ENCODE data around the gene COMMD2.

COMMD2 gene

GRCh38 chr3:149702691-149703441 is 49.4 kb downstream of the COMMD2 start:
- no peak for DNase-seq

- DNase-seq: no peak
Observed at GRCh38 chr3:149701977-149702350, 50.3 kb downstream of the COMMD2 start.

GRCh38 chr3:149701206-149701976 is 50.9 kb downstream of the COMMD2 start:
- no peak for DNase-seq

All from DMS79 treated with DMSO at 0.1 percent for 48 hours (cell line).